Esophagus (tissue), 2 donors: ENCODE measurements around the gene LINC00305. TPM values are rescaled to one million over a fixed set of nuclear protein-coding genes. Genes with fewer than 3 reads are reported as not detected.

ENCODE experiments used
- H3K27ac ChIP-seq, 2 donors: one replicate each; pipeline ENCODE4 v1.5.1; 2013; ENCODE audit warnings: low read depth in 2 of 2, mild to moderate bottlenecking in 2 of 2, inconsistent platforms in 1 of 2, low read length in 1 of 2, moderate library complexity in 1 of 2
- H3K27me3 ChIP-seq, 2 donors: one replicate each; pipeline ENCODE4 v1.6.1; 2013; ENCODE audit warnings: low read length in 2 of 2, control low read depth in 1 of 2, mild to moderate bottlenecking in 1 of 2; ENCODE audit not compliant: insufficient read depth in 2 of 2, control insufficient read depth in 1 of 2
- H3K36me3 ChIP-seq, 2 donors: one replicate each; pipeline ENCODE4 v1.6.1; 2013; ENCODE audit warnings: low read length in 1 of 2; ENCODE audit not compliant: control insufficient read depth in 2 of 2, insufficient read depth in 2 of 2
- H3K4me1 ChIP-seq, 2 donors: one replicate each; pipeline ENCODE4 v1.6.1; 2013; ENCODE audit warnings: low read length in 1 of 2; ENCODE audit not compliant: control insufficient read depth in 2 of 2, insufficient read depth in 2 of 2
- H3K4me3 ChIP-seq, 2 donors: one replicate each; pipeline ENCODE4 v1.5.1; 2013; ENCODE audit warnings: low read length in 2 of 2, mild to moderate bottlenecking in 2 of 2, low read depth in 1 of 2, moderate library complexity in 1 of 2
- H3K9me3 ChIP-seq, 2 donors: one replicate each; pipeline ENCODE4 v1.6.1; 2013; ENCODE audit warnings: mild to moderate bottlenecking in 2 of 2, low read depth in 1 of 2, low read length in 1 of 2, moderate library complexity in 1 of 2; ENCODE audit not compliant: control insufficient read depth in 2 of 2, insufficient read depth in 1 of 2
- WGBS, 2 donors: extraction: QIAGEN DNeasy Blood & Tissue Kit; methylation state at CpG; one replicate each; pipeline ENCODE4 v1.1.7; 2013; 5-methylcytosine and 5-hydroxymethylcytosine counted together
- polyA plus RNA-seq, 2 donors: library from polyadenylated mRNA; stranded (reverse); fragments of 200-250 nt; gene quantifications; one replicate each; pipeline ENCODE4 v1.2.3, GENCODE V29; 2013
- donor health status: healthy with polysubstance abuse.
- donor health status: Bipolar disorder and iron deficiency.

The LINC00305 gene
- polyA plus RNA-seq, 2 donors, result not detected

GRCh38 chr18:64053246-64053645 is 95.6 kb downstream of the LINC00305 start:
- 33 to 48% methylated on average over 1 of the region's 1 CpG for WGBS, 2 donors

DNA sequence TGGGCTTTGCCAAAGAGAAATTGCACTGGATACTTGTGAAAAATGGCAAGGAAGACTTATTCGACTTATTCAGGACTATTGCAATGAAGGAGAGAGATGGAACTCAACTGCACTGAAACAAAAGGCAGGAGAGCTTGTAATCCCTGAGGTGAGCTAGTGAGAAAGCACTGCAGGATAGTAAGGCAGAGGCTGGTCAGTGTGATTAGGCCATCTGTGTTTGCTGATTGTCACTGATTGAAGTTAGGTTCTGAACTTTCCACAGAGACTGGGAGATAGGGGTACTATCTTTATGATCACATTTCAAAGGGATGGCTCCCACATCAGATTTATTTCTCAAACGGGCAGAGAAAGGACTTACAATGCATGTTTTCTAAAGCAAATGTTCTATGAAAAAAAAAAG is 96.1 kb downstream of the LINC00305 start:
- Histone ChIP-seq H3K27ac (no peak overlapping the region), H3K9me3 (no peaks in the 10 kb centered on the region), H3K36me3 (no peaks in the 10 kb centered on the region), H3K4me1 (no peaks in the 10 kb centered on the region), H3K27me3 (no peaks in the 10 kb centered on the region), H3K4me3 (no peak overlapping the region)
- 47 to 56% methylated on average over 2 of the region's 2 CpGs for WGBS, 2 donors

More at GRCh38 chr18:64053246-64053645, 95.6 kb downstream of the LINC00305 start:
- no peaks in the 10 kb centered on the region for H3K27me3 ChIP-seq
- H3K27ac ChIP-seq, result no peak overlapping the region
- no peaks in the 10 kb centered on the region for H3K36me3 ChIP-seq
- H3K4me1 ChIP-seq, result no peaks in the 10 kb centered on the region
- H3K4me3 ChIP-seq, result no peak overlapping the region
- H3K9me3 ChIP-seq, result no peaks in the 10 kb centered on the region

DNA sequence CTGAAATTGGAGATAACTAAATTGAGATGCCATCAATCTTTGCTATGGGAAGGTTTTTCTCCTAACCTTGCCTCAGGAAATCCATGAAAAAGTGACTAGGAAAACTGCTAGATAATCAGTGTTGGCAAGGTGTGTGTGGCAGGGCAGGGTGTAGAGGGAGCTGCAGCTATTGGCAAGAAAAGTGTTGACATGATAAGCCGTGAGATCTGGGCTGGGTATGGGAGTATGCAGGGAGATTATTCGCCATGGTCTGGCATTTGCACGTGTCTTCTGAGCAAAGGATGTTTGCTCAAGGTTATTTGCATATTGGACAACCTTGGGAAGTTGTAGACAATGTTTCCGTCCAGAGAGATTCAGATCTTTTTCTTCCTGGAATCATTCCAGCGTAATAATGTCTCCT is 104.3 kb downstream of the LINC00305 start:
- no peaks in the 10 kb centered on the region for H3K4me1 ChIP-seq
- no peaks in the 10 kb centered on the region for H3K36me3 ChIP-seq
- H3K4me3 ChIP-seq, result no peak overlapping the region
- no peak overlapping the region for H3K27ac ChIP-seq
- 56 to 64% methylated on average over 5 of the region's 5 CpGs for WGBS, 2 donors
- H3K9me3 ChIP-seq, result no peaks in the 10 kb centered on the region
- no peaks in the 10 kb centered on the region for H3K27me3 ChIP-seq

- Histone ChIP-seq H3K4me1 (no peaks in the 10 kb centered on the region), H3K27me3 (no peaks in the 10 kb centered on the region), H3K36me3 (no peaks in the 10 kb centered on the region), H3K4me3 (no peak overlapping the region), H3K9me3 (no peaks in the 10 kb centered on the region), H3K27ac (no peak overlapping the region)
- WGBS, 2 donors, result 93 to 97% methylated on average over 24 of the region's 24 CpGs
Observed at GRCh38 chr18:64042728-64043358, 106.0 kb downstream of the LINC00305 start.

- H3K4me1 ChIP-seq, result no peaks in the 10 kb centered on the region
- H3K27ac ChIP-seq, result no peak overlapping the region
- H3K27me3 ChIP-seq, result no peaks in the 10 kb centered on the region
- H3K9me3 ChIP-seq, result no peaks in the 10 kb centered on the region
- WGBS, 2 donors, result 18 to 19% methylated on average over 3 of the region's 3 CpGs
- H3K4me3 ChIP-seq, result no peak overlapping the region
- H3K36me3 ChIP-seq, result no peaks in the 10 kb centered on the region
Observed at GRCh38 chr18:64037812-64038414, 111.0 kb downstream of the LINC00305 start.

- H3K36me3 ChIP-seq, result no peaks in the 10 kb centered on the region
- no peaks in the 10 kb centered on the region for H3K9me3 ChIP-seq
- H3K4me3 ChIP-seq, result no peak overlapping the region
- no peak overlapping the region for H3K27ac ChIP-seq
- 47 to 55% methylated on average over 6 of the region's 6 CpGs for WGBS, 2 donors
- no peaks in the 10 kb centered on the region for H3K4me1 ChIP-seq
- H3K27me3 ChIP-seq, result no peaks in the 10 kb centered on the region
Observed at GRCh38 chr18:64032312-64032711, 116.6 kb downstream of the LINC00305 start.

GRCh38 chr18:64031411-64031810 is 117.5 kb downstream of the LINC00305 start:
- WGBS, 2 donors, result 74 to 81% methylated on average over 3 of the region's 3 CpGs
- Histone ChIP-seq H3K27ac (no peak overlapping the region), H3K4me1 (no peaks in the 10 kb centered on the region), H3K36me3 (no peaks in the 10 kb centered on the region), H3K9me3 (no peaks in the 10 kb centered on the region), H3K4me3 (no peak overlapping the region), H3K27me3 (no peaks in the 10 kb centered on the region)

Other genes starting within 250 kb of the LINC00305 start
- gene SERPINB10, start 241.1 kb downstream of the LINC00305 start, polyA plus RNA-seq, result under 1 TPM; 0.06 to 0.46 TPM
- gene HMSD, start 199.8 kb downstream of the LINC00305 start, polyA plus RNA-seq, result under 1 TPM; 0.26 to 0.55 TPM
- 10 to 100 TPM; 20.6 to 27.3 TPM for gene SERPINB8, start 179.0 kb downstream of the LINC00305 start, polyA plus RNA-seq